Stimulated activated memory B cell treated with anti-CD40 and anti-IgM and Interleukin-4, amounts not matched to agents 10 μg/mL and 1 μg/mL and 100 μg/mL, for 72 hours (primary cell): ENCODE data around the gene RPL19.
"Not testable (repeated sequence)": the region's sequence is repeated elsewhere in the genome, so short reads cannot be mapped to it uniquely, and the experiment has no call there.

Source experiments
- ATAC-seq: fragments of 150-1000 bp; cut with Tn5 transposase; 2 replicates; pipeline ENCODE4 v1.10.0; 2021
- H3K27ac Mint-ChIP-seq: one replicate; pipeline ENCODE4 v1.8.0; 2022; ENCODE audit warnings: mild to moderate bottlenecking, mixed read lengths
- H3K27me3 Mint-ChIP-seq: one replicate; pipeline ENCODE4 v1.8.0; 2022; ENCODE audit warnings: mixed read lengths
- H3K36me3 Mint-ChIP-seq: one replicate; pipeline ENCODE4 v1.8.0; 2022; ENCODE audit warnings: mixed read lengths
- H3K4me1 Mint-ChIP-seq: one replicate; pipeline ENCODE4 v1.8.0; 2022; ENCODE audit warnings: mixed read lengths
- H3K4me3 Mint-ChIP-seq: one replicate; pipeline ENCODE4 v1.8.0; 2022; ENCODE audit warnings: mild to moderate bottlenecking, moderate library complexity, mixed read lengths
- H3K9me3 Mint-ChIP-seq: one replicate; pipeline ENCODE4 v1.8.0; 2022; ENCODE audit warnings: mixed read lengths

Gene RPL19

DNA sequence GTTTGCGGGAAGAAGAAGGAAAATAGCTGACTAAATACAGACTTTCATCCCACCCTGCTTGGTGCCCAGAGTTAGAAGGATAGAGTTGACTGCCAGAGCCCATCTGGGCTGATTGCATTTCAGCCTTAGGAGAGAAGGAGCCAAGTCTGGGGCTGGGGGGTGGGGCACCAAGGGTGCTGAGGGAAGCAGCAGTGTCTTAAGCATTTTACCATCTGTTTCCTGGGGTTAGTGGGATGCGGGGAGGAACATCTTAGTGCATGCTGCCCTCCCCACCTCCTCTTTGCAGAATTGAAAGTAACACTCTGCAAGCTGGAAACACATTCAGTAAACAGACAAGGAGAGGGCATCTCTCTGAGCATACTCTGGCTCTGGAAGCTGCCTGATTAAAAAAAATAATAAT, 32.6 kb upstream of the RPL19 start:
- peaks cover 91% of the 10 kb centered on the region for H3K27me3 Mint-ChIP-seq

DNA sequence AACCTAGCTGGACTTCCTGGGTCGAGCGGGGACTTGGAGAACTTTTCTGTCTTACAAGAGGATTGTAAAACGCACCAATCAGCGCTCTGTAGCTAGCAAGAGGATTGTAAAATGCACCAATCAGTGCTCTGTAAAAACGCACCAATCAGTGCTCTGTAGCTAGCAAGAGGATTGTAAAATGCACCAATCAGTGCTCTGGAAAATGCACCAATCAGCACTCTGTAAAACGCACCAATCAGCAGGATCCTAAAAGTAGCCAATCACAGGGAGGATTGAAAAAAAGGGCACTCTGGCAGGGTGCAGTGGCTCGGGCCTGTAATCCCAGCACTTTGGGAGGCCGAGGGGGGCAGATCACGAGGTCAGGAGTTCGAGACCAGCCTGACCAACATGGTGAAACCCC, 31.6 kb upstream of the RPL19 start:
- ATAC-seq, H3K4me3 Mint-ChIP-seq, H3K9me3 Mint-ChIP-seq, H3K36me3 Mint-ChIP-seq, H3K27ac Mint-ChIP-seq: not testable (repeated sequence)
- peaks cover 91% of the 10 kb centered on the region for H3K27me3 Mint-ChIP-seq
- peaks cover 27% of the 10 kb centered on the region for H3K4me1 Mint-ChIP-seq

More for the DNA sequence above, 32.6 kb upstream of the RPL19 start:
- no peak for ATAC-seq
- no peaks in the 10 kb centered on the region for H3K36me3 Mint-ChIP-seq
- H3K4me3 Mint-ChIP-seq = no peak overlapping the region
- H3K4me1 Mint-ChIP-seq = peaks cover 27% of the 10 kb centered on the region
- H3K27ac Mint-ChIP-seq = no peak overlapping the region
- no peaks in the 10 kb centered on the region for H3K9me3 Mint-ChIP-seq

DNA sequence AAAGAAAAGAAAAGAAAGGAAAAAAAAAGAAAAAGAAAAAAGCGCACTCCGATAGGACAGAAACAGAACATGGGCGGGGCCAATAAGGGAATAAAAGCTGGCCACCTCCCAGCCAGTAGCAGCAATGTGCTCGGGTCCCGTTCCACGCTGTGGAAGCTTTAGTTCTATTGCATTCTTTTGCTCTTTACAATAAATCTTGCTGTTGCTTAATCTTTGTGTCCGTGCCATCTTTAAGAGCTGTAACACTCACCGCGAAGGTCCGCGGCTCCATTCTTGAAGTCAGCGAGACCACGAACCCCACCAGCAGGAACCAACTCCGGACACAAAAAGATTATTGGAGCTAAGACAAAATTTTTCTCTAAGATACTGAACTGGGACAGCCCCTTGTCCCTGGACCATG, 31.0 kb upstream of the RPL19 start:
- peaks cover 27% of the 10 kb centered on the region for H3K4me1 Mint-ChIP-seq

DNA sequence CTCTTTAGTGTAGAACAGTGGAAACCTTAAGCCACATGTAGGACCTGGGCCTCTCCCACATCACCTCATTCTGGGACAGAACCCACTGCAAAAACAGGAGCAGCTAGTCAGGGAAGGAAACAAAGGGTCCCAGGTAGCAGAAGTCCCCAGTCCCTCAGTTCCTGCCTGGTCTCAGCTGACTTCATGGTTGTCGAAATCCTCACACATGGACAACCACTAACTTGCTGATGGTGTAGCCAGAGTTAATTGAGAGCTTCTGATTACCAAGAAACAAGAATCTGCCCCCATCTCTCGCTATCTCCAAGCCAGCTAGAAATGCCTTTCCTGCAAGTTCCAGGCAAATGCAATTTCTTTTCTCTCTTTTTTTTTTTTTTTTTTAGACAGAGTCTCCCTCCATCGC, 30.6 kb upstream of the RPL19 start:
- peaks cover 91% of the 10 kb centered on the region for H3K27me3 Mint-ChIP-seq
- no peak overlapping the region for H3K27ac Mint-ChIP-seq
- no peaks in the 10 kb centered on the region for H3K36me3 Mint-ChIP-seq
- no peak for ATAC-seq
- peaks cover 27% of the 10 kb centered on the region for H3K4me1 Mint-ChIP-seq
- H3K4me3 Mint-ChIP-seq = no peak overlapping the region
- no peaks in the 10 kb centered on the region for H3K9me3 Mint-ChIP-seq

More for the DNA sequence above, 31.0 kb upstream of the RPL19 start:
- Mint-ChIP-seq H3K36me3 (no peaks in the 10 kb centered on the region), H3K27me3 (peaks cover 91% of the 10 kb centered on the region), H3K27ac (no peak overlapping the region), H3K4me3 (no peak overlapping the region), H3K9me3 (no peaks in the 10 kb centered on the region)
- no peak for ATAC-seq

DNA sequence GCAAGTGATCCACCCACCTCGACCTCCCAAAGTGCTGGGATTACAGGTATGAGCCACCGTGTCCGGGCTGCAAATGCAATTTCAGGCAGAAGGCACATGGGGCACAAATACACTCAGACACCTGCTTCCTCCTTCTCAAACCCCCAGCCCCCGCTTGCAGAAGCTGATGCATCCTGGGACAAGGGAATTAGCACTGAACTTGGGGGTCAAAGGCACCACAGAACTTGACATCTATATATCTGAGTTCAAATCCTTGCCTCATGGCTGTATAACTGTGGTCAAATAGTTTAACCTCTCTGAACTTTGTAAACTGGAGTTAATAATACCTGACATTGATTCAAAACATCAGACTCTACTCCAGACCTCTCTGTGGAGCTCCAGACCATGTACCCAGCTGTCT, 30.0 kb upstream of the RPL19 start:
- H3K27me3 Mint-ChIP-seq = peaks cover 86% of the 10 kb centered on the region
- no peaks in the 10 kb centered on the region for H3K9me3 Mint-ChIP-seq
- H3K4me3 Mint-ChIP-seq = no peak overlapping the region
- H3K27ac Mint-ChIP-seq = no peak overlapping the region
- peaks cover 28% of the 10 kb centered on the region for H3K4me1 Mint-ChIP-seq
- H3K36me3 Mint-ChIP-seq = no peaks in the 10 kb centered on the region
- no peak for ATAC-seq

DNA sequence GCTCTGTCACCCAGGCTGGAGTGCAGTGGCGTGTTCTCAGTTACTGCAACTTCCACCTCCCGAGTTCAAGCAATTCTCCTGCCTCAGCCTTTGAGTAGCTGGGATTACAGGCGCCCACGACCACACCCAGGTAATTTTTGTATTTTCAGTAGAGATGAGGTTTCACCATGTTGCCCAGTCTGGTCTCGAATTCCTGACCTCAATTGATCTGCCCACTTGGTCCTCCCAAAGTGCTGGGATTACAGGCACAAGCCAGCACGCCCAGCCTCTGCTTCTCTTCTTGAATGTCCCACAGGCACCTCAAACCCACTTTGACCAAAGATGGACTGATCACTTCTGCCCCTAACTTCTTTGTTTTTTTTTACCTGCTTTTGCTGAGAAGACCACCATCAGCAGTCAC, 29.5 kb upstream of the RPL19 start:
- Mint-ChIP-seq H3K4me1 (peaks cover 33% of the 10 kb centered on the region), H3K36me3 (no peaks in the 10 kb centered on the region), H3K27me3 (peaks cover 83% of the 10 kb centered on the region), H3K4me3 (no peak overlapping the region), H3K9me3 (no peaks in the 10 kb centered on the region), H3K27ac (no peak overlapping the region)
- no peak for ATAC-seq

DNA sequence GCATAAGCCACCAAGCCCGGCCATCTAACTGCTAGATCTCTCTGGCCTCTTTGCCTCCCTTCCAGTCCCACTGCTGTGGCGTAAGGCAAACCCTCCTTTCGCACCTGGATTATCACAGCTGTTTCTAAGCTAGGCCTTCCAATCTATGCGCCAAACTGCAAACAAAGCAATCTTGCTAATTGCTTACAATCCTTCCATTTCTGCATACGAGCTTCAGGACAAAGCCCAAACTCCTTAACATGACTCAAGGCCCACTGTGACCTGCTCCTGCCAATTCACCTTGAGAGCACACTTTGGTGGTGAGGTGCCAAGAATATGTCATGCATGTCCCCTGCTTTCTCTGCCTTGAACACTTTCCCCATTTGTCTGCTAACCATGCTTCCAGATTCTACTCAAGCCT, 28.1 kb upstream of the RPL19 start:
- H3K4me3 Mint-ChIP-seq = no peak overlapping the region
- no peak overlapping the region for H3K27ac Mint-ChIP-seq
- peaks cover 20% of the 10 kb centered on the region for H3K4me1 Mint-ChIP-seq
- H3K27me3 Mint-ChIP-seq = peaks cover 69% of the 10 kb centered on the region
- H3K9me3 Mint-ChIP-seq = no peaks in the 10 kb centered on the region
- peaks cover 7% of the 10 kb centered on the region for H3K36me3 Mint-ChIP-seq
- no peak for ATAC-seq

DNA sequence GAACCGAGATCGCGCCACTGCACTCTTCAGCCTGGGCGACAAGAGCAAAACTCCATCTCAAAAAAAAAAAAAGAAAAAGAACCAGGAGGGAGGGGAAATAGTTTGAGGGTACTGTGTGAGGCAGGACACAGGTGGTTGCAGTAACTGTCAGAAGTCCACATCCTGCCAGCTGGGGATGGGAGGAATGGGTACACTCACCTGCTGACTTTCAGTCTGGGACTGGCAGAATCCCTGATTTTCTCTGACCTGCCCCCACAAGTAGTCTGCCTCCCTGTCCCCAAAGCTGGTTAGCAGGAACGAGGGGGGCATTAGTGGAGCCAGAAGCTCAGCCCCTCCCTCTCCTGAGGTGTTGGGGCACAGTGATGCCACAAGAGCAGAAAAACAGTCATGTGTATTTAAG, 27.0 kb upstream of the RPL19 start:
- Mint-ChIP-seq H3K36me3 (peaks cover 19% of the 10 kb centered on the region), H3K27ac (no peak overlapping the region), H3K27me3 (peaks cover 62% of the 10 kb centered on the region), H3K4me1 (peaks cover 12% of the 10 kb centered on the region), H3K9me3 (no peaks in the 10 kb centered on the region), H3K4me3 (no peak overlapping the region)
- ATAC-seq = no peak

DNA sequence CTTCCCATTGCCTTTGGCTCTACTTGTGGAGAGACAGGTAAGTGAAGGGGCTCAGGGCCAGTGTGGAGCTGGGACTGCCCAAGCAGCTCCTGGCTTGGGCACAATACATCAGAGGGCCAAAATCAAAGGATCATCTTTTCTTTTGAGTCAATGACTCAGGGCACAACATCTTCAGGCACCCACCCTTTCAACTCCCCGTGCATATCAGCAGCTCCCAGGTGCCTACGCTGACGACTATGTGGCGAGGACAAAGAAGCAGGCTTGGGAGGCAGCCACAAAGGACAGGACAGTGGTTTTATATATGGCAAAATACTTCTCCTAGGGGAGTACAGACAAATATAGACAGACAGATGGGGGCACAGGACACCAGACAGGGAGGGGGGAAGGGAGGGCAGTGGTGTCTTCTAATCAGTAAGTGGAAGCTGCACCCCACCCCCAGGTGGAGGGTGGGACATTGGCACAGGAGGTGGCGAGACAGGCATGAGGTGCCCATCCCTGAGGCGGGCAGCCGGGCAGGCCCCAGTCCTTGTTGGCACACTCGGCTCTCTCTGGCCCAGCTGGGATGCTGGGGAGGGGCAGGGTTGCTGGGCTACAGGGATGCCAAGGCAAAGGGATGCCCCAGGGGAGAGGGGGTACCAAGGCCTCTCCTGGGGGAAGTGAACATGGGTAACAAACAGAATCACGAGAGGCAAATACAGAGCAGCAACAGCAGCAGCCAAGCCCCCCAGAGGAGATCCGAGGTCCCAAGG, 26.4 kb upstream of the RPL19 start:
- peaks cover 56% of the 10 kb centered on the region for H3K27me3 Mint-ChIP-seq
- peaks cover 19% of the 10 kb centered on the region for H3K36me3 Mint-ChIP-seq
- ATAC-seq = no peak
- H3K27ac Mint-ChIP-seq = no peak overlapping the region
- H3K9me3 Mint-ChIP-seq = no peaks in the 10 kb centered on the region
- no peak overlapping the region for H3K4me3 Mint-ChIP-seq
- peaks cover 12% of the 10 kb centered on the region for H3K4me1 Mint-ChIP-seq

DNA sequence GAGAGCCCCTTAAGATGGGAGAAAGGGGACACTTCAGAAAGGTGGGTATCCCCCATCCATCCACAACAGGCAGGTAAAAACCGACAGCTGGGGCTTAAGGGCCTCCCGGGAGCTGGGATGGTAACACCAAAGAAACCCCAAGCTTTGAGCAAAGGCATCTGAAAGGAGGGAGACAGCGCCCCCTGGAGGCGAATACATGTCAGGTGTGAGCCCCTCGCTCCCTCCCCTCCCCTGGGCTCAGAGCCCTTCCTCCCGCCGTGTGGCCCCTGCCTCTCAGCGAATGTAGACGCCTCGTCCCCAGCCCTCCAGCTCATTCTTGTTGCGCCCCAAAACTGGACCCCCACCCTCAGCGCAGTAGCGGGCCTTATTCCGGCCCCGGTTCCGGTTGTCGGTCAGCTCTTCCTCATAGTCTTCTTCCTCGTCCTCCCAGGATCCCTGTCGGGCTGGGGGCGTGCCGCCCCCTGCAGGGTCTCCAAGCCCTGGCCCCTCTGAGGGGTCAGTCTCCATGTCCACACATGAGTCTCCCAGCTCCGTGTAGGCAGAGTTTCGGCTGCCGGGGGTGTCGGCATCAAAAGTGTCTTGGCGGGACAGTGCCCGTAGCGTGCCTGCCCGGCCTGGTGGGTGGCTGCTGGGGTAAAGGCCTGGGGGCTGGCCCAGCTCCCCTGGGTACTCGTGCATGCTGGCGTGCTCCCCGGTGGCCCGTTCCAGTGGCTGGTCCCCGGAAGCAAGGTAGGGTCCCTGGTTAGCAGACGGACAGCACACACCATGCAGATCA, 25.0 kb upstream of the RPL19 start:
- peak; percentile 68 for ATAC-seq
- H3K27ac Mint-ChIP-seq = peak overlapping the region; percentile 37

DNA sequence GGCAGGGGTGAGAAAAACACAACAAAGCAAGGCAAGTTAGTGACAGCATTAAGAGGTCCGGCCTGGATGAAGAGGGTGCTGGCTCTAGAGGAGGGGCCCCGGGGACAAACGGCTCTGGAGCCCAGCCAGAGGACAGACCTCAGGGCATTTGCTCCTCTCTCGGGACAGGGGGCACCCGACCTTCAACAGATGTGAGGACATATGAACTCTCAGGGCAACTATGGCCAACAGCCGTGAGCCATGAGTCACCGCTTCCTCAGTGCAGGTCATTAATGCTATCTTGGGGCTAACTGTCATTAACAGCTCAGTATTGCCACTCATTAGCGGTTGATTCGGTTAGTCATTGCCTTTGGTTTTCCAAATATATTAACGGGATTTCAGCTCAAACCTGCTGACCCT, 24.4 kb upstream of the RPL19 start:
- no peak for ATAC-seq
- peak overlapping the region; percentile 52 for H3K4me3 Mint-ChIP-seq
- peaks cover 12% of the 10 kb centered on the region for H3K4me1 Mint-ChIP-seq
- peak overlapping the region; percentile 37 for H3K27ac Mint-ChIP-seq
- peaks cover 36% of the 10 kb centered on the region for H3K27me3 Mint-ChIP-seq
- H3K36me3 Mint-ChIP-seq = peaks cover 19% of the 10 kb centered on the region
- no peaks in the 10 kb centered on the region for H3K9me3 Mint-ChIP-seq

More for the DNA sequence above, 25.0 kb upstream of the RPL19 start:
- Mint-ChIP-seq H3K9me3 (no peaks in the 10 kb centered on the region), H3K4me3 (peak overlapping the region; percentile 52), H3K36me3 (peaks cover 19% of the 10 kb centered on the region), H3K27me3 (peaks cover 42% of the 10 kb centered on the region), H3K4me1 (peaks cover 12% of the 10 kb centered on the region)

DNA sequence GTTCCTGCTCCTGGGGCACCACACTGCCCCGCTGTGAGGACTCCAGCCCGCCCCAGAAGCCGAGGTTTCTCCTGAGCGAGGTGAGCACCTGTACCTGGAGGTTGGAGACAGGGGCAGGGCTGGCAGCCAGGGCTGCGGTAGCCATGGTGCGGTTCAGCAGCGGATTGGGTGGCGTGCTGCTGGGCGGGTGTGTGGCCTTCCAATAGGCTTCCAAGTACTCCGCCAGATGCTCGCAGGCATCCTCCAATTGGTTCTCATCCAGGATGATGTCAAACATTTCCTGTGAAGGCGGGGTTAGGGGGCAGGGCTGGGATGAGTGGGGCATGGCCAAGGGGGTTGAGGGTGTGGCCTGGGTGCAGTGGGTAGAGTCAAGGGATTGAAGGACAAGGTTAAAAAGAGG, 22.8 kb upstream of the RPL19 start:
- H3K4me1 Mint-ChIP-seq = peaks cover 12% of the 10 kb centered on the region
- peaks cover 24% of the 10 kb centered on the region for H3K27me3 Mint-ChIP-seq
- no peak overlapping the region for H3K4me3 Mint-ChIP-seq
- H3K27ac Mint-ChIP-seq = no peak overlapping the region
- no peaks in the 10 kb centered on the region for H3K9me3 Mint-ChIP-seq
- ATAC-seq = no peak
- peaks cover 19% of the 10 kb centered on the region for H3K36me3 Mint-ChIP-seq

DNA sequence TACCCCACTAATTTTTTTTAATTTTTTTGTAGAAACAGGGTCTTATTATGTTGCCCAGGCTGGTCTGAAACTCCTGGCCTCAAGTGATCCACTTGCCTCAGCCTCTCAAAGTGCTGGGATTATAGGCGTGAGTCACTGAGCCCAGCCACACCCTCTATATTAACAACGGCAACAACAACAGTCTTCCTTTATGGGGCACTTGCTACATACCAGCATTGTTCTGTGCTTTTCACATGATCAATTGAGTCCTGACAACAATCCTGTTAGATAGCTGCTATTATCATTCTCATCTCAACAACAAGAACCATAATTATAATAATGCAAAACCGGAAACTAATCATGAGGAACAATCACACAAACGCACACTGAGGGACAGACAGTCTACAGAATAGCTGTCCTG, 21.5 kb upstream of the RPL19 start:
- Mint-ChIP-seq H3K4me3 (no peak overlapping the region), H3K36me3 (peaks cover 26% of the 10 kb centered on the region), H3K27ac (no peak overlapping the region), H3K9me3 (no peaks in the 10 kb centered on the region), H3K27me3 (peaks cover 11% of the 10 kb centered on the region), H3K4me1 (peaks cover 12% of the 10 kb centered on the region)
- ATAC-seq = no peak

DNA sequence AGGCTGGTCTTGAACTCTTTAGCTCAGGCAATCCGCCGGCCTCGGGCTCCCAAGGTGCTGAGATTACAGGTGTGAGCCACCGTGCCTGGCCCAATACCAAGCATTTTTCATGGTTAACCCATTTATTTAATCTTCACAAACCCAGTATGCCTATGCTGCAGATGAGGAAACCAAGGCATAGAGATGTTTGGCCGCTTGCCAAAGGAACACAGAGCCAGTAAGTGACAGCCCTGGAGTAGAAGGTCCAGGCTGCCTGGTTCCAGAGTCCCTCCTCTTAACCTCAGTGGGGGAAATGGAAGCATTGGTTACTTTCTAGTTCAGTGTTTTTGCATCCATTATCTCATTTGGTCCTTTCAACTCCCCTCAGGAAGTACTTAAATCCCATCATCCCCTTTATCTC, 18.8 kb upstream of the RPL19 start:
- Mint-ChIP-seq H3K36me3 (peaks cover 44% of the 10 kb centered on the region), H3K9me3 (no peaks in the 10 kb centered on the region), H3K4me1 (no peaks in the 10 kb centered on the region), H3K27ac (no peak overlapping the region), H3K4me3 (no peak overlapping the region), H3K27me3 (no peaks in the 10 kb centered on the region)
- no peak for ATAC-seq

DNA sequence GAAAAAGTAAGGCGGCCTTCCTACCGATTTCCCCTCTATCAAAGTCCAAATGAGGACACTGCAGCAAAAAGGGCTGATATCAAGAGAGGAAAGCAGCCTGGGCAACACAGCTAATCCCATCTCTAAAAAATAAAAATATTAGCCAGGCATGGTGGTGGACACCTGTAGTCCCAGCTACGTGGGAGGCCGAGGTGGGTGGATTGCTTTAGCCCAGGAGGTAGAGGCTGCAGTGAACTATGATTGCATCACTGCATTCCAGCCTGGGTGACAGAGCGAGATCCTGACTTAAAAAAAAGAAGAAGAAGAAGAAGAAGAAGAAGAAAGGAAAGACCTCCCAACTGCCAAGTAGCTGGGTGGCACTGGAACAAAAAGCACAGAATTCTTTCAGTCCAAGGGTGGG, 17.0 kb upstream of the RPL19 start:
- Mint-ChIP-seq H3K27ac (no peak overlapping the region), H3K36me3 (peaks cover 37% of the 10 kb centered on the region), H3K4me1 (no peaks in the 10 kb centered on the region), H3K4me3 (no peak overlapping the region), H3K27me3 (no peaks in the 10 kb centered on the region), H3K9me3 (no peaks in the 10 kb centered on the region)
- ATAC-seq = no peak

DNA sequence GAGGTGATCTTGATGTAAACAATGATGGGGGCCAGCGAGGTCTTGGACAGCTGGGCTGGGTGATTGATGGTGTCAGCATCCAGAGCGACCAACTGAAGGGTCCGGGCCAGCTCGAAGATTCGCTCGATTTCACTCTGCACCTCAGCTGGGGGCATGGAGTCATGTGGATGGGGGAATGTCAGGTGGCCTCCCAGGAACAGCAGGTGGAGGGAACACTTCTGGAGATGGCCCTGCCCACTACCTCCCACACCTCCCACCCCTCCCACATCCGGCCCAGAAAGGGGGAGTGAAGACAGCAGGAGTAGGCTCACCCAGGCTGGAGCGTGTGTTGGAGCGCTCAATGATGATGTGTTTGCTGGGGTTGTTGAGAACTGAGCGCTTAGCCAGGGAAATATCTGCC, 16.4 kb upstream of the RPL19 start:
- no peak for ATAC-seq

More for the DNA sequence above, 16.4 kb upstream of the RPL19 start:
- peaks cover 36% of the 10 kb centered on the region for H3K36me3 Mint-ChIP-seq
- H3K27ac Mint-ChIP-seq = no peak overlapping the region
- H3K4me1 Mint-ChIP-seq = no peaks in the 10 kb centered on the region
- H3K4me3 Mint-ChIP-seq = no peak overlapping the region
- no peaks in the 10 kb centered on the region for H3K27me3 Mint-ChIP-seq
- no peaks in the 10 kb centered on the region for H3K9me3 Mint-ChIP-seq
